ENCODE data around the gene SFMBT2. TPM values are rescaled to one million over a fixed set of nuclear protein-coding genes. Genes with fewer than 3 reads are reported as not detected.

SFMBT2 gene
- total RNA-seq, 4 donors from 2014 or later, result 0.60 to 8.6 (median 2.5) TPM

DNA sequence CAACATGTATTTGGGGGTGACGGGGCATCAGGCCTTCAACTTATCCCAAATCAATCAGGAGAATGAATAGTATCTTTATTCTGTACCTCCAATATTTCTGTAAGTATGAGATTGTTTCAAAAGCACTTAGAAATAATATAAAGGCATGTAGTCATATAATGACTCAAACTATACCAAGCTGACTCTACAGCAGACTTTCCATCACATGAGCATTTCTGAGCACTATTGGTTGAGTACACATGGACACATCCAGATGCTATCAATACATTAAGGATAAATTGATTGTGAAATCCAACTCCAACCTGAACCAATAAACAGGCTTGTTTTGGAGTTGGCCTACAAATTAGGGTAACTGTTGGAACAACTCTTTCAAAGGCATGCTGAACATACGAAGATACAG is 229.4 kb downstream of the SFMBT2 start:
- no peak overlapping the region for H3K27ac ChIP-seq
- no peaks in the 10 kb centered on the region for H3K4me1 ChIP-seq
- no peaks in the 10 kb centered on the region for H3K36me3 ChIP-seq
- in situ Hi-C loops (cut with MboI; ENCODE audit: low pct_ligation_motif_present in 1 of 4, low pct_unique_long_range_greater_than_20kb in 1 of 4, low sequenced_read_pairs in 3 of 4), result no loop called here
- no peak overlapping the region for H3K4me3 ChIP-seq
- no peak for DNase-seq
- intact Hi-C loops (cut with DNase I; ENCODE audit: low total_unique reads), result no loop called here
- H3K27me3 ChIP-seq, result no peaks in the 10 kb centered on the region
- TF ChIP-seq EP300 (IDR thresholded peaks at IDR 0.05; ENCODE audit: low read depth) (no peak), POLR2AphosphoS5 (IDR thresholded peaks at IDR 0.05) (no peak), POLR2A (IDR thresholded peaks at IDR 0.05) (no peak)
- TF ChIP-seq, protein P1, sequence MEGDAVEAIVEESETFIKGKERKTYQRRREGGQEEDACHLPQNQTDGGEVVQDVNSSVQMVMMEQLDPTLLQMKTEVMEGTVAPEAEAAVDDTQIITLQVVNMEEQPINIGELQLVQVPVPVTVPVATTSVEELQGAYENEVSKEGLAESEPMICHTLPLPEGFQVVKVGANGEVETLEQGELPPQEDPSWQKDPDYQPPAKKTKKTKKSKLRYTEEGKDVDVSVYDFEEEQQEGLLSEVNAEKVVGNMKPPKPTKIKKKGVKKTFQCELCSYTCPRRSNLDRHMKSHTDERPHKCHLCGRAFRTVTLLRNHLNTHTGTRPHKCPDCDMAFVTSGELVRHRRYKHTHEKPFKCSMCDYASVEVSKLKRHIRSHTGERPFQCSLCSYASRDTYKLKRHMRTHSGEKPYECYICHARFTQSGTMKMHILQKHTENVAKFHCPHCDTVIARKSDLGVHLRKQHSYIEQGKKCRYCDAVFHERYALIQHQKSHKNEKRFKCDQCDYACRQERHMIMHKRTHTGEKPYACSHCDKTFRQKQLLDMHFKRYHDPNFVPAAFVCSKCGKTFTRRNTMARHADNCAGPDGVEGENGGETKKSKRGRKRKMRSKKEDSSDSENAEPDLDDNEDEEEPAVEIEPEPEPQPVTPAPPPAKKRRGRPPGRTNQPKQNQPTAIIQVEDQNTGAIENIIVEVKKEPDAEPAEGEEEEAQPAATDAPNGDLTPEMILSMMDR (IDR thresholded peaks at IDR 0.05), result no peak
- H3K9me3 ChIP-seq, result no peaks in the 10 kb centered on the region
- WGBS, 2 donors (ENCODE audit: low coverage in 1 of 2), result 83 to 89% methylated on average over 2 of the region's 2 CpGs

DNA sequence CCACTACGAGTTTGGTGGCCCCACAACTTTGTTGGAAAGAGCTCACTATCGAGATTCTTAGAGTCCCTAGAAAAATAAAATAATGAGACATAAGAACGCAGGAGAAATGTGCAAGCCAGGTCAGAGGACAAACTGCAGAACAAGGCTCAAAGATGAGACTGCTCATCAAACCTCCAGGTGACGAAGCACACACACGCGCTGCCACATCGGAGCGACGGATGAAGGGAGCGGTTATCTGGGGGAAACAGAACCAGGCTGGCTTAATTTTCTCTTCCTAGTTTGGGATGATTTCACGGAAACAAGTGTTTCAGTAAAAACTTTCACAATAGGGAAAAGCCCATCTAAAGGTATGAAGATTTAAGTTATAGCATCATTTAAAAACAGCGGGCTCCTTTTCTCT is 231.3 kb downstream of the SFMBT2 start:
- TF ChIP-seq POLR2AphosphoS5 (IDR thresholded peaks at IDR 0.05) (no peak), EP300 (IDR thresholded peaks at IDR 0.05; ENCODE audit: low read depth) (no peak), POLR2A (IDR thresholded peaks at IDR 0.05) (no peak)
- TF ChIP-seq, protein P1 (IDR thresholded peaks at IDR 0.05), result no peak
- in situ Hi-C loops (cut with MboI; ENCODE audit: low pct_ligation_motif_present in 1 of 4, low pct_unique_long_range_greater_than_20kb in 1 of 4, low sequenced_read_pairs in 3 of 4) (no loop called here), intact Hi-C loops (cut with DNase I; ENCODE audit: low total_unique reads) (no loop called here)
- Histone ChIP-seq H3K4me1 (no peaks in the 10 kb centered on the region), H3K36me3 (no peaks in the 10 kb centered on the region), H3K27me3 (no peaks in the 10 kb centered on the region), H3K4me3 (no peak overlapping the region), H3K27ac (no peak overlapping the region), H3K9me3 (no peaks in the 10 kb centered on the region)
- 86 to 89% methylated on average over 12 of the region's 12 CpGs for WGBS, 2 donors (ENCODE audit: low coverage in 1 of 2)
- no peak for DNase-seq

DNA sequence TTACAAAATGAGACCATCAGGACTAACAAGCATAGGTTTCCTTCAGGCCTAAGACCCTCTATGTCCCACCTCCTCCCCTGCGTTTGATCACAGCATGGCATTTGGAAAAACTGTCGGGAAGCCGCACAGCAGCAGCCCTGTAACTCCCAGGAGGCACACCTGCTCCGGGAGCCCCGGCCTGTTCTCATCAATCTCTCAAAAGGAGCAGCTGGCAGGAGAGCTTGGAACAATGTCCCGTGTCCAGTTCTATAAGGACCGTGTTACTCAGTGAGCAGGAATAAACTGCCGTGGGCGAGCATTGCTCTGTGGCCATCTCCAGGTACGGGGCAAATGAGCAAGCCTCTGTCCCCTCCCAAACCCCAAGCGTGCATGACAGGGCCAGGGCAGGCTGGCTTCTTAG is 236.9 kb downstream of the SFMBT2 start:
- in situ Hi-C loops (cut with MboI; ENCODE audit: low pct_ligation_motif_present in 1 of 4, low pct_unique_long_range_greater_than_20kb in 1 of 4, low sequenced_read_pairs in 3 of 4), result no loop called here

DNA sequence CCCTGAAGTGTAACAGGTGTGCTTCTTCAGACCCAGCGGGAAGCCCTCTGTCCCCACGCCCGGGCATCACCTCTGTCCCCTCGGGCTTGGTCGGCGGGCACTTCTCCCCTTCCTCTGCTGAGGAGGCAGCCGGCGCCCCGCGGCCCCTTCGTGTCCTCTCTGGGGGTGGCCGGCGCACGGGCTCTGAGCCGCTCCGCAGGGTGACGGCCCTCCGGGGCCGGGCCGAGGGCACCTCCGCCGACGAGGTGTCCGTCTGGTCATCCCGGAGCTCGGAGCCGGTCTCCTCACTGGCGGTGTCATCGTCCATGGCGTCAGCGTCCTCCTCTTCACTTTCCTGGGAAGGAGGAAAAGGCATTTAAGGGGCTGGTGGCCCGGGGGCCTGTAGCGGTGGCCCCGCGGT is 239.0 kb downstream of the SFMBT2 start:
- intact Hi-C loops (cut with DNase I; ENCODE audit: low total_unique reads), result no loop called here
- in situ Hi-C loops (cut with MboI; ENCODE audit: low pct_ligation_motif_present in 1 of 4, low pct_unique_long_range_greater_than_20kb in 1 of 4, low sequenced_read_pairs in 3 of 4), result no loop called here
- TF ChIP-seq POLR2A (IDR thresholded peaks at IDR 0.05) (no peak), POLR2AphosphoS5 (IDR thresholded peaks at IDR 0.05) (no peak), EP300 (IDR thresholded peaks at IDR 0.05; ENCODE audit: low read depth) (no peak)
- TF ChIP-seq, protein P1 (IDR thresholded peaks at IDR 0.05), result no peak
- Histone ChIP-seq H3K36me3 (peaks cover 0 to 10% (median 0%) of the 10 kb centered on the region in 4 donors), H3K4me1 (no peaks in the 10 kb centered on the region), H3K27me3 (no peaks in the 10 kb centered on the region), H3K27ac (no peak overlapping the region), H3K4me3 (no peak overlapping the region), H3K9me3 (no peaks in the 10 kb centered on the region)
- 96% methylated on average over 31 of the region's 35 CpGs; no CpG with 5 or more reads in 1 of the 2 donors for WGBS, 2 donors (ENCODE audit: low coverage in 1 of 2)
- DNase-seq, result no peak

More for the DNA sequence above, 236.9 kb downstream of the SFMBT2 start:
- H3K4me3 ChIP-seq, result no peak overlapping the region
- no peaks in the 10 kb centered on the region for H3K27me3 ChIP-seq
- H3K9me3 ChIP-seq, result no peaks in the 10 kb centered on the region
- no peak for TF ChIP-seq EP300 (IDR thresholded peaks at IDR 0.05; ENCODE audit: low read depth)
- TF ChIP-seq, protein P1 (IDR thresholded peaks at IDR 0.05), result no peak
- TF ChIP-seq POLR2A (IDR thresholded peaks at IDR 0.05), result no peak
- no peak for TF ChIP-seq POLR2AphosphoS5 (IDR thresholded peaks at IDR 0.05)
- 95% methylated on average over 11 of the region's 11 CpGs; no CpG with 5 or more reads in 1 of the 2 donors for WGBS, 2 donors (ENCODE audit: low coverage in 1 of 2)
- no peak overlapping the region for H3K27ac ChIP-seq
- intact Hi-C loops (cut with DNase I; ENCODE audit: low total_unique reads), result no loop called here
- peaks cover 0 to 10% (median 0%) of the 10 kb centered on the region in 4 donors for H3K36me3 ChIP-seq
- H3K4me1 ChIP-seq, result no peaks in the 10 kb centered on the region
- DNase-seq, result no peak
